Ascending aorta (tissue), 2 donors: Measurements from ENCODE around the gene CAMKV. TPM values are rescaled to one million over a fixed set of nuclear protein-coding genes. Genes with fewer than 3 reads are reported as not detected.

Source experiments
- DNase-seq, 2 donors: peaks; one replicate each; pipeline ENCODE4 v3.0.0-alpha.2; 2019; ENCODE audit warnings: low spot score in 2 of 2
- H3K27ac ChIP-seq, 2 donors: fragments of 200-600 bp; sonication (generic); one replicate each; pipeline ENCODE4 v1.5.1; 2016 to 2017; ENCODE audit warnings: mild to moderate bottlenecking in 1 of 2
- H3K27me3 ChIP-seq: fragments of 200-600 bp; sonication (generic); one replicate; pipeline ENCODE4 v1.5.1; 2017
- H3K36me3 ChIP-seq, 2 donors: fragments of 200-600 bp; sonication (generic); one replicate each; pipeline ENCODE4 v1.5.1; 2016
- H3K4me1 ChIP-seq, 2 donors: fragments of 200-600 bp; sonication (generic); one replicate each; pipeline ENCODE4 v1.5.1; 2016 to 2017; ENCODE audit warnings: mild to moderate bottlenecking in 1 of 2
- H3K4me3 ChIP-seq, 2 donors: fragments of 200-600 bp; sonication (generic); one replicate each; pipeline ENCODE4 v1.5.1; 2016 to 2017; ENCODE audit warnings: mild to moderate bottlenecking in 1 of 2
- H3K9me3 ChIP-seq, 2 donors: fragments of 200-600 bp; sonication (generic); one replicate each; pipeline ENCODE4 v1.5.1; 2016
- intact Hi-C: fragments of 100-400 bp; cut with DNase I; formaldehyde crosslinking; loops from one replicate; pipeline ENCODE4 v1.15.1; 2023
- total RNA-seq: library from RNA; depleted of rRNA; stranded (reverse); fragments of >200 nt; gene quantifications from one replicate; pipeline ENCODE4 v1.1.0, GENCODE V29; 2016
- TF ChIP-seq, protein P1 (sequence below), 3 experiments: fragments of 200-600 bp in 2 of 3; fragments of 450-650 bp in 1 of 3; sonication (generic) in 2 of 3; IDR thresholded peaks; one replicate each; pipeline ENCODE4 v1.5.1; 2016 to 2019; ENCODE audit warnings: antibody characterized with exemption in 3 of 3, mild to moderate bottlenecking in 1 of 3, moderate library complexity in 1 of 3

Gene CAMKV
- total RNA-seq, 1 donor from 2014 or later = not detected

DNA sequence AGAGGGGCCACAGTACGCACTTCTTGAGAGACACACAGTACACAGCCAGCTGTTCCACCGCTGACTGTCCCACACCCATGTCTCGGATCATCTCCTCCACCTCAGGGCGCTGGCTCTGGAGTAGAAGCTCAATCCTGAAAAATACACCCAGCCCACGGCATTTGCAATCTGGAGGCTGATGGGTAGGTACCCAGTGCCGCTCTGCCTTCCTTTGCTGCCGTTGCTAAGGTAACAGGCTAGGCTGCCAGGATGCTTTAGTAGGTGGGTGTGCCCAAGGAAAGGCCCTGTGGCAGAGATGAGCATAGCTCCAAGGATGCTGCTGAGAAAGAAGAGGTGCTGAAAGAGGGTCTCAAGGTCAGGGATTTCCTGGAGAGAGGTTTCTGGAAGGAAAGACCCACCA lies 27.9 kb downstream of the CAMKV start:
- intact Hi-C loops = no loop called here
- H3K27ac ChIP-seq = no peak overlapping the region
- no peaks in the 10 kb centered on the region for H3K36me3 ChIP-seq
- peaks cover 0 to 4% of the 10 kb centered on the region in 2 donors for H3K4me1 ChIP-seq
- no peak for DNase-seq
- no peak overlapping the region for H3K4me3 ChIP-seq
- H3K27me3 ChIP-seq = no peaks in the 10 kb centered on the region
- TF ChIP-seq, protein P1, sequence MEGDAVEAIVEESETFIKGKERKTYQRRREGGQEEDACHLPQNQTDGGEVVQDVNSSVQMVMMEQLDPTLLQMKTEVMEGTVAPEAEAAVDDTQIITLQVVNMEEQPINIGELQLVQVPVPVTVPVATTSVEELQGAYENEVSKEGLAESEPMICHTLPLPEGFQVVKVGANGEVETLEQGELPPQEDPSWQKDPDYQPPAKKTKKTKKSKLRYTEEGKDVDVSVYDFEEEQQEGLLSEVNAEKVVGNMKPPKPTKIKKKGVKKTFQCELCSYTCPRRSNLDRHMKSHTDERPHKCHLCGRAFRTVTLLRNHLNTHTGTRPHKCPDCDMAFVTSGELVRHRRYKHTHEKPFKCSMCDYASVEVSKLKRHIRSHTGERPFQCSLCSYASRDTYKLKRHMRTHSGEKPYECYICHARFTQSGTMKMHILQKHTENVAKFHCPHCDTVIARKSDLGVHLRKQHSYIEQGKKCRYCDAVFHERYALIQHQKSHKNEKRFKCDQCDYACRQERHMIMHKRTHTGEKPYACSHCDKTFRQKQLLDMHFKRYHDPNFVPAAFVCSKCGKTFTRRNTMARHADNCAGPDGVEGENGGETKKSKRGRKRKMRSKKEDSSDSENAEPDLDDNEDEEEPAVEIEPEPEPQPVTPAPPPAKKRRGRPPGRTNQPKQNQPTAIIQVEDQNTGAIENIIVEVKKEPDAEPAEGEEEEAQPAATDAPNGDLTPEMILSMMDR (IDR thresholded peaks at IDR 0.05) = no peak
- no peaks in the 10 kb centered on the region for H3K9me3 ChIP-seq

DNA sequence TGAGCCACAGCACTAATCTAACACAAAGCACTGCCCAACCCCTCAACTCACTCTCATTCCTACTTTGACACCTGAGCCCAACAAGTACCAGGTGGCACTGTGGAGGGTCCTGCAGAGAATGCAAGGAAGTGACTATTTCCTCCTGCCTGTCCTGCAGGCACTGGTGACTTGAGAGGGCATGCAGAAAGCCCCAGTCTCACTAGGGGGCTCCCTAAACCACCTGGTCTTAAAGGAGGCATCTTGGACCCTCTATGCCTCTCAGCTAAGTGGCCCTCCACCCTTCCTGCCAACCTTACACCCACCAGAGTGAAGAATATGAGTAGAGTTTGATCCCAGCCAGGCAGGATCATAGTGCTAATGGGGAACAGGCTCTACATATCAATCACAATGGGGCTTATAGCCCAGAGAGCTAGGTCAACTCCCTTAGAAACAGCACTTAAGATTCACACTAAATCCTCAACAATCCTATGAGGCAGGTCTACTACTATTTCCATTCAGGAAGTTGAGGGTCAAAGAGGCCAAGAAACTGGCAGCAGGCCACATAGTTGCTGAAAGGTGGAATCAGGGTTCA lies 28.5 kb downstream of the CAMKV start:
- Histone ChIP-seq H3K27me3 (no peaks in the 10 kb centered on the region), H3K27ac (no peak overlapping the region), H3K4me3 (no peak overlapping the region), H3K4me1 (peaks cover 0 to 4% of the 10 kb centered on the region in 2 donors), H3K36me3 (no peaks in the 10 kb centered on the region), H3K9me3 (no peaks in the 10 kb centered on the region)
- no peak for DNase-seq
- TF ChIP-seq, protein P1 (IDR thresholded peaks at IDR 0.05) = peak in 1 of 3 experiments; percentile 17
- intact Hi-C loops = no loop called here

DNA sequence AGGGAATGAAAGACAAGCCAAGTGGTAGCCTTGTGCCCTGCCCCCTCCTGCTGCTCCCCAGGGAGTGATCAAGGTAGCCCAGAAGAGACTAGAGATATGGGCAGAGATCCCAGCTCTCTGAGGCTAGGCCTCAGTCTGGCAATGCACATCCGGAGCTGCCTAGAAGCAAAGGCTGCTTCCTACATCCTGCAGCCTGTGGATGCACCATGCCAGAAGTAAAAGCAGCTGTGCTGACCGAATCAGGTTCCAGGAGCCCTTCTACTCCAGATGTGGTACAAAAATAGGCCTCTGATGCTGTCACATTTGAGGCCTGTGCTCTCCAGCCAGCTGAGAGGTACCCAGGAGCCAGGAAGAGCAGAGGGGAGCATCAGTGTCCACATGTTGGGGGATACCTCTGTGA lies 29.3 kb downstream of the CAMKV start:
- H3K4me3 ChIP-seq = no peak overlapping the region

DNA sequence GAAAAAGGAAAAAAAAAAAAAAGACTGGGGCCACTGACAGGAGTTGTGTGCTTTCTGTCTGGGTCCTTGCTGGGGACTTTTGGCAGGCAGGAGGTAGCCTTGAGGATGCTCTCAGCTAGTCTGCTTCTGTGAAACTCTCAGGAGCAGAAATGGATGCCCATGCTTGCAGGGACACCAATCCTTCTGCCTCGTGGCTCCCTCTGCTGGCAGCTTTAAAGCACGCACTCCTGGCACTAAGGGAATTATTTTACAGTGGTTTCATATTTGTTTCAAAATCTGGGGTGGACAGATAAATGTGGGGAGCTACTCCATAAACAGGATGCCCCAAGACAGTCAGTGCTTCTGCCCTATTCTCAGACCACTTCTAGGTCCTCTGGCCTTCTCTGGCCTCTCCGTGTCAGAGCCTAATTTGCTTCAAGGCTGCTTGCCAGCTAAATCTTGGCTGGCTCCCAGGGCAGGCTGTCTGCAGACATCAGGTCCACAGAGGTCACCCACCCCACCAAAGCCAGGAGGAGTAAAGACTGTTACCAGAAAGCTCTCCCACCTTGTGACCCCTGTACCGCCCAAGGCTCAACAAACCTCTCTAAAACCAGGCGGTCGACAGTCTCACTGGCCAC lies 30.4 kb downstream of the CAMKV start:
- Histone ChIP-seq H3K27me3 (no peaks in the 10 kb centered on the region), H3K36me3 (no peaks in the 10 kb centered on the region), H3K27ac (no peak overlapping the region), H3K4me1 (peaks cover 0 to 4% of the 10 kb centered on the region in 2 donors), H3K4me3 (no peak overlapping the region), H3K9me3 (no peaks in the 10 kb centered on the region)
- TF ChIP-seq, protein P1 (IDR thresholded peaks at IDR 0.05) = peak; percentile 84 to 93 (median 93)
- DNase-seq = peak; percentile 25 to 89
- intact Hi-C loops = loop anchor here (1.0 to 2.0 kb wide), 4 partner anchors 37 to 300 kb away; no protein-coding TSS in a partner anchor

More for the DNA sequence above, 29.3 kb downstream of the CAMKV start:
- Histone ChIP-seq H3K9me3 (no peaks in the 10 kb centered on the region), H3K27ac (no peak overlapping the region), H3K36me3 (no peaks in the 10 kb centered on the region), H3K27me3 (no peaks in the 10 kb centered on the region), H3K4me1 (peaks cover 0 to 4% of the 10 kb centered on the region in 2 donors)
- DNase-seq = no peak
- TF ChIP-seq, protein P1 (IDR thresholded peaks at IDR 0.05) = no peak
- intact Hi-C loops = no loop called here

DNA sequence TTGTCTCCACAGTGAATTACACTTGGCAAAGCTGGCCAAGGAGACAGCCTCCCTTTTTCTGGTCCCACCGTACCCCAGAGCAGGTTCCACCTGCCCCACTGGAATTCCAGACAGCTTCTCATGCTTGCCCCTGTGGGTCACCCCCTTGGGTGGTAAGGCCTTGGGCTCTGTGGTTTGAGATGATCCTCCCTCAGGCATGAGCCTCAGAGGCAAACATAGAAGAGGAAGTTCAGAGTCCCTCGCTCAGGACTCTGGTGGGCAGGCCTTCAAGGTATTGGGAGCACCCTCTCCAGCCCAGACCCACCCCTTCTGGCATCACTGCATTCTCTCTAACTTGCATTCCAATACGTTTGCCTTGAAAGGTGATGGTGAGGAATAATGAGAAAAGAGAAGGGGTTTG lies 38.4 kb downstream of the CAMKV start:
- no peaks in the 10 kb centered on the region for H3K27me3 ChIP-seq
- TF ChIP-seq, protein P1 (IDR thresholded peaks at IDR 0.05) = no peak
- no peak overlapping the region for H3K27ac ChIP-seq
- H3K9me3 ChIP-seq = no peaks in the 10 kb centered on the region
- no peaks in the 10 kb centered on the region for H3K4me1 ChIP-seq
- H3K4me3 ChIP-seq = no peak overlapping the region
- intact Hi-C loops = no loop called here
- no peak for DNase-seq
- no peaks in the 10 kb centered on the region for H3K36me3 ChIP-seq
